Measurements from ENCODE around the gene SLC38A7. TPM values are rescaled to one million over a fixed set of nuclear protein-coding genes. Genes with fewer than 3 reads are reported as not detected.
A peak's percentile ranks its signal among the peaks of the same experiment; 100 is the strongest.
"Not testable (repeated sequence)": the region's sequence is repeated elsewhere in the genome, so short reads cannot be mapped to it uniquely, and the experiment has no call there.

The SLC38A7 gene
- total RNA-seq, 2 donors from 2014 or later, result 10.1 to 14.9 TPM

DNA sequence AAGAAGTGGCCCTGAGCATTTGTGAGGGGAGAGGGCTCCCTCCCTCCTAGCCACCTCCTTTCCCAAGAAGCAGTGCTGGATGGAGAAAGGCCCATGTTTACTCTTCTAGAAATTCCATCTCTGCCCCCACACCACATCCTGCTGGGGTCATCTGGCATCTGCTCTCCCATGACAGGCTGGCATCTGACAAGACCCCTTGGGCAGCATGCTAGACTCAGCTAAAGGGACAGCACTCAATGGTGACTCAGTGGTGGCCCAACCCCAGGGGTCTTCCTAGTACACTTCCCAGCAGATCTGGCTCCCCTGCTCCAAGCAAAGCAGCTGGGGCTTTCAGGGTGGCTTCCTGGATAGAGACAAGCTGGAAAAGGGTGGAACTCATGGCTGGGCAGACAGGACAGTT is 14.4 kb downstream of the SLC38A7 start:
- no peaks in the 10 kb centered on the region for H3K27me3 ChIP-seq
- TF ChIP-seq, protein P1, sequence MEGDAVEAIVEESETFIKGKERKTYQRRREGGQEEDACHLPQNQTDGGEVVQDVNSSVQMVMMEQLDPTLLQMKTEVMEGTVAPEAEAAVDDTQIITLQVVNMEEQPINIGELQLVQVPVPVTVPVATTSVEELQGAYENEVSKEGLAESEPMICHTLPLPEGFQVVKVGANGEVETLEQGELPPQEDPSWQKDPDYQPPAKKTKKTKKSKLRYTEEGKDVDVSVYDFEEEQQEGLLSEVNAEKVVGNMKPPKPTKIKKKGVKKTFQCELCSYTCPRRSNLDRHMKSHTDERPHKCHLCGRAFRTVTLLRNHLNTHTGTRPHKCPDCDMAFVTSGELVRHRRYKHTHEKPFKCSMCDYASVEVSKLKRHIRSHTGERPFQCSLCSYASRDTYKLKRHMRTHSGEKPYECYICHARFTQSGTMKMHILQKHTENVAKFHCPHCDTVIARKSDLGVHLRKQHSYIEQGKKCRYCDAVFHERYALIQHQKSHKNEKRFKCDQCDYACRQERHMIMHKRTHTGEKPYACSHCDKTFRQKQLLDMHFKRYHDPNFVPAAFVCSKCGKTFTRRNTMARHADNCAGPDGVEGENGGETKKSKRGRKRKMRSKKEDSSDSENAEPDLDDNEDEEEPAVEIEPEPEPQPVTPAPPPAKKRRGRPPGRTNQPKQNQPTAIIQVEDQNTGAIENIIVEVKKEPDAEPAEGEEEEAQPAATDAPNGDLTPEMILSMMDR (IDR thresholded peaks at IDR 0.05), result no peak

DNA sequence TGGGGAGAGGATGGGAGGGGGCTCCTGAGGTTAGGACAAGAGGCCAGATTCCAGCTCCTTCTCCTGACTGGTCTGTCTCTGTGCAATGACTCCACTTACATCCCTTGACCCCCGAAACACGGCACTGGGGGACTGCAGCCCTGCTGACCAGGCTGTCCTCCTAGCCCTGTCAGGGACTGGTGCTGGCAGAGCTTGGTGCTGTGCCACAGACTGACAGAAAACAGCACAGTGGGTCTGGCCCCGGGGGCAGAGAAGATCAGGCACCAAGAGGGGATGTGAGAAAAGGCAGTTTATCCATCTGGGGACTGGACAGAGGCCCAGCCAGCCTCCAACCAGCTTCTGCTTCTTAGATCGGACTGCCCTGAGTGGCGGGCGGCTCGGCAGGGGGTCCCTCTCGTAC is 19.4 kb downstream of the SLC38A7 start:
- TF ChIP-seq, protein P1 (IDR thresholded peaks at IDR 0.05), result no peak
- Histone ChIP-seq H3K36me3 (peaks cover 30% of the 10 kb centered on the region), H3K27me3 (no peaks in the 10 kb centered on the region), H3K27ac (no peak overlapping the region), H3K4me3 (no peak overlapping the region), H3K4me1 (no peaks in the 10 kb centered on the region), H3K9me3 (no peaks in the 10 kb centered on the region)
- DNase-seq (ENCODE audit: low spot score), result no peak

More for the DNA sequence above, 14.4 kb downstream of the SLC38A7 start:
- no peak for DNase-seq (ENCODE audit: low spot score)
- no peaks in the 10 kb centered on the region for H3K9me3 ChIP-seq
- no peak overlapping the region for H3K27ac ChIP-seq
- no peak overlapping the region for H3K4me3 ChIP-seq
- peaks cover 67% of the 10 kb centered on the region for H3K36me3 ChIP-seq
- H3K4me1 ChIP-seq, result no peaks in the 10 kb centered on the region

DNA sequence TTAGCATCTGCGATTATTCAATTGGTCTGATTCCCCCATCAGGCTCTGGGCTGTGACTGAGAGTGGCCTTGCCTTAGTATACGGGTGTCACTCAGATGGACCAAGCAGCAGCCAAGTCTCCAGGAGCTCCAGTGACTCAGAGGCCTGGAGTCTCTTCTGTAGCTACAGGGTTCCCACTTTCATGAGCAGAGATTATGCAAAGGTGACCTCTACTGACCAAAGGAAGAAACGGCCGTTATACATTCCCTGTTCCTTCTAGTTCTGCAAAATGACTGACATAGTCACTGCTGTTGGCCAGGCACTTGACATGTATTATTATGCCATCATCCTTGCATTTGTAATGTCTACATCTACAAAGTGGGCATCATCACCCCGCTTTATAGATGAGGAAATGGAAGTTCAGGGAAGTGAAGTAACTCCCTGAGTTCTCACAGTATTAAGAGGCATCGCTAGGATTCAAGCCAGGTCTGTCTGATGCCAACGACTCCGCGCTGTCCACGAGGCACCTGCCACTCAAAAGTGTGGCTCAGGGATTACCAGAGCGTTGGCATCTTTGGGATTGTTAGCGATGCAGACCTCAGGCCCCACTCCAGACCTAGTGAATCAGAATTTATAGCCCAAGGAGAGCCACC is 23.3 kb downstream of the SLC38A7 start:
- TF ChIP-seq, protein P1 (IDR thresholded peaks at IDR 0.05), result peak in 1 of 2 donors; percentile 64
- Histone ChIP-seq H3K36me3 (no peaks in the 10 kb centered on the region), H3K4me3 (no peak overlapping the region), H3K9me3 (no peaks in the 10 kb centered on the region), H3K27ac (no peak overlapping the region), H3K4me1 (no peaks in the 10 kb centered on the region), H3K27me3 (no peaks in the 10 kb centered on the region)
- DNase-seq (ENCODE audit: low spot score), result peak; percentile 70

DNA sequence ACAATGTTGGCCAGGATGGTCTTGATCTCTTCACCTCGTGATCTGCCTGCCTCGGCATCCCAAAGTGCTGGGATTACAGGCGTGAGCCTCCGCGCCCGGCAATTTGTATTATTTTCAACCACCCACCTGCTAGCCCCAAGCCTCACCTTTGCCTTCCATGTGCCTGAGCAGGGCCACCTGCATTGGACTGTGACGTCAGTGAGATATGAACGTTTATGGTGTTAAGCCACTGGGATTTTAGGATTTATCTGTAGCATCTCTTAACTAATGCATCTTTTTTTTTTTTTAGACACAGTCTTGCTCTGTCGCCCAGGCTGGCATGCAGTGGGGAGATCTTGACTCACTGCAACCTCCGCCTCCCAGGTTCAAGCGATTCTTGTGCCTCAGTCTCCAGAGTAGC is 24.7 kb downstream of the SLC38A7 start:
- not testable (repeated sequence) for H3K36me3 ChIP-seq; H3K27me3 ChIP-seq; H3K4me1 ChIP-seq; H3K4me3 ChIP-seq; DNase-seq (ENCODE audit: low spot score); H3K9me3 ChIP-seq; H3K27ac ChIP-seq

DNA sequence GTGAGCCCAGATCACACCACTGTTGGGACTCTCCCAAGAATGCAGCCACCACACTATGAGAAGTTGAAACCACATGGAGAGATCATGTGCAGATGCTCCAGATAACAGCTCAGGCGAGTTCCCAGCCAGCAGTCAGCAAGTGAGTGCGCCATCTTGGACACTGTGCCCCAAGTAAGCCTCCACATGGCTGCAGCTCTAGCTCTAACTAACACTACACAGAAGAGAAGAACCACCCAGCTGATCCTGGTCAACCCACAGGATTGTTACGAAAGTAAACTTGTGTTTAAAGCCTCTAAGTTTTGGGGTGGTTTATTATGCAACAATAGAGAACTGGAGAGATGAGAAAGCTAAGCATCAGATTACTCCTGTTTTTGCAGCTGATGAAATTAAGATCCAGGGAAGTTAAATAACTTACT is 25.8 kb downstream of the SLC38A7 start:
- Histone ChIP-seq H3K4me1 (no peaks in the 10 kb centered on the region), H3K9me3 (no peaks in the 10 kb centered on the region), H3K36me3 (no peaks in the 10 kb centered on the region), H3K27me3 (no peaks in the 10 kb centered on the region), H3K27ac (no peak overlapping the region), H3K4me3 (no peak overlapping the region)
- TF ChIP-seq, protein P1 (IDR thresholded peaks at IDR 0.05), result no peak
- no peak for DNase-seq (ENCODE audit: low spot score)

DNA sequence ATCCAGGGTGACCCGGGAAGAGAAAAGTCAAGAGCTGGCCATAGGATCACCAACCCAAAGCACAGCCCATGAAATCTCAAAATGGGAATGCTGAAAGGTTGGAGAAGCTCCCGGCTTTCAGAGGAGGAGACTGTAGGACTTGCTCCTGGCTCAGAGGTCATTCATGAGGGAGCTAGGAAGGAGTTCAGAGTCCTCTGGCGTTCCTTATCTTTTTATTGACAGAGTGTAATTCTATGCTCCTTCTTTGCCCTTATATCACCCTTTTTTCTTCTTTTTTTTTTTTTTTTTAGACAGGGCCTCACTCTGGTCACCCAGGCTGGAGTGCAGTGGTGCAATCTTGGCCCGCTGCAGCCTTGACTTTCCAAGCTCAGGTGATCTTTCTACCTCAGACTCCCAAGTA is 27.7 kb downstream of the SLC38A7 start:
- TF ChIP-seq, protein P1 (IDR thresholded peaks at IDR 0.05), result no peak
- no peak overlapping the region for H3K27ac ChIP-seq
- no peaks in the 10 kb centered on the region for H3K27me3 ChIP-seq
- no peaks in the 10 kb centered on the region for H3K9me3 ChIP-seq
- no peaks in the 10 kb centered on the region for H3K36me3 ChIP-seq
- DNase-seq (ENCODE audit: low spot score), result no peak
- no peaks in the 10 kb centered on the region for H3K4me1 ChIP-seq
- no peak overlapping the region for H3K4me3 ChIP-seq

Measured in right atrium auricular region (tissue), 2 donors.